Activated B cell treated with CpG ODN at 0.5 μM for 24 hours (primary cell): ENCODE data around the gene FHAD1. TPM values are rescaled to one million over a fixed set of nuclear protein-coding genes. Genes with fewer than 3 reads are reported as not detected.

ENCODE experiments used
- ATAC-seq: fragments of 200-7000 bp; cut with Tn5 transposase; one replicate; pipeline ENCODE4 v1.10.0; 2021; ENCODE audit warnings: low read depth, mild to moderate bottlenecking, moderate library complexity
- CTCF ChIA-PET: fragments of 350-600 bp; sonication (Branson Sonifier 250); formaldehyde crosslinking; loops from one replicate; lab custom pipeline; 2021; ENCODE audit warnings: antibody characterized with exemption; lab: Charles Lee
- POLR2A ChIA-PET: fragments of 350-600 bp; sonication (Branson Sonifier 250); formaldehyde crosslinking; loops from one replicate; lab custom pipeline; 2021; ENCODE audit warnings: antibody characterized with exemption; lab: Charles Lee
- DNase-seq: peaks from one replicate; pipeline ENCODE4 v3.0.0; 2022
- H3K27ac Mint-ChIP-seq: one replicate; pipeline ENCODE4 v1.8.0; 2020; ENCODE audit warnings: mixed read lengths
- H3K27me3 Mint-ChIP-seq: one replicate; pipeline ENCODE4 v1.8.0; 2021; ENCODE audit warnings: mixed read lengths
- H3K36me3 Mint-ChIP-seq: one replicate; pipeline ENCODE4 v1.8.0; 2021; ENCODE audit warnings: low read depth, mixed read lengths
- H3K4me1 Mint-ChIP-seq: one replicate; pipeline ENCODE4 v1.8.0; 2021; ENCODE audit warnings: mixed read lengths
- H3K4me3 Mint-ChIP-seq: one replicate; pipeline ENCODE4 v1.8.0; 2020; ENCODE audit warnings: mild to moderate bottlenecking, mixed read lengths
- H3K9me3 Mint-ChIP-seq: one replicate; pipeline ENCODE4 v1.8.0; 2020; ENCODE audit warnings: mixed read lengths
- intact Hi-C: fragments of 100-400 bp; cut with micrococcal nuclease; formaldehyde crosslinking; loops from one replicate; pipeline ENCODE4 v1.15.1; 2024
- total RNA-seq: library from RNA; stranded (reverse); gene quantifications from 2 replicates; pipeline ENCODE4 v1.2.3, GENCODE V29; 2022
- TF ChIP-seq, protein P1 (sequence below): fragments of 200-600 bp; IDR thresholded peaks from one replicate; pipeline ENCODE4 v1.8.0; 2022; ENCODE audit warnings: antibody characterized with exemption, mild to moderate bottlenecking

FHAD1 gene
- total RNA-seq, 1 donor from 2014 or later: not detected

DNA sequence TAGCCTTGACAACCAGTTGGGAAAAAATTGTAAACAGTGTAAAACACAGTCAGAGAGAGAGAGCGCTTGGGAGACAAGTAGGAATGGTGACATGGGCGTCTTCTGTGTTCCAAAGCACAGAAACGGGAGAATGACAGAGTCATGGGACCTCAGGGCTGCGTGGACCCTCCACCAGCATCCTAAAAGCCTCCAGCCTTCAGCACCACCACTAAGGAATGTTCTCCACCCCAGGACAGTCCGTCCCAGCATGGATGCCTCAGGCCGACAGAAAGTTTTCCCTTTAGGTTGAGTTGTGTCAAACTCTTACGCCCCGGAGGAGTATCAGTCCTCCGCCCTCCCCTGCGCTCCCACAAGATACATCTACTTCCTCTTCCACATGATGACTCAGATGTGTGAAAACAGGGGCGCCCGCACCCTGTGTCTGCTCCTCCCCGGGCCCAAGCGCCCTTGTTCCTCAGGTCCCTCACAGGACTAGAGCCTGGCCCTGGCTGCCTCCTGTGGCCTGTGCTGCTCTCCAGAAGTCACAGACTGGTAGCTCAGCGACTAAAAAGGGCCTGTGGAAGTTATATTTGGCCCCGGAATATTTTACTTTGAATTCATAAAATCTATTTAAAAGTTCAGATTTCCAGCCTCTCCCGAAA, 98.8 kb downstream of the FHAD1 start:
- intact Hi-C loops: no loop called here
- DNase-seq (no peak), ATAC-seq (peak; percentile 69)
- TF ChIP-seq, protein P1, sequence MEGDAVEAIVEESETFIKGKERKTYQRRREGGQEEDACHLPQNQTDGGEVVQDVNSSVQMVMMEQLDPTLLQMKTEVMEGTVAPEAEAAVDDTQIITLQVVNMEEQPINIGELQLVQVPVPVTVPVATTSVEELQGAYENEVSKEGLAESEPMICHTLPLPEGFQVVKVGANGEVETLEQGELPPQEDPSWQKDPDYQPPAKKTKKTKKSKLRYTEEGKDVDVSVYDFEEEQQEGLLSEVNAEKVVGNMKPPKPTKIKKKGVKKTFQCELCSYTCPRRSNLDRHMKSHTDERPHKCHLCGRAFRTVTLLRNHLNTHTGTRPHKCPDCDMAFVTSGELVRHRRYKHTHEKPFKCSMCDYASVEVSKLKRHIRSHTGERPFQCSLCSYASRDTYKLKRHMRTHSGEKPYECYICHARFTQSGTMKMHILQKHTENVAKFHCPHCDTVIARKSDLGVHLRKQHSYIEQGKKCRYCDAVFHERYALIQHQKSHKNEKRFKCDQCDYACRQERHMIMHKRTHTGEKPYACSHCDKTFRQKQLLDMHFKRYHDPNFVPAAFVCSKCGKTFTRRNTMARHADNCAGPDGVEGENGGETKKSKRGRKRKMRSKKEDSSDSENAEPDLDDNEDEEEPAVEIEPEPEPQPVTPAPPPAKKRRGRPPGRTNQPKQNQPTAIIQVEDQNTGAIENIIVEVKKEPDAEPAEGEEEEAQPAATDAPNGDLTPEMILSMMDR: no peak
- POLR2A ChIA-PET: no interaction called here
- CTCF ChIA-PET: no interaction called here
- H3K4me3 Mint-ChIP-seq: no peak overlapping the region
- peaks cover 12% of the 10 kb centered on the region for H3K4me1 Mint-ChIP-seq
- H3K36me3 Mint-ChIP-seq: no peaks in the 10 kb centered on the region
- no peaks in the 10 kb centered on the region for H3K9me3 Mint-ChIP-seq
- H3K27ac Mint-ChIP-seq: no peak overlapping the region
- peaks cover 31% of the 10 kb centered on the region for H3K27me3 Mint-ChIP-seq

DNA sequence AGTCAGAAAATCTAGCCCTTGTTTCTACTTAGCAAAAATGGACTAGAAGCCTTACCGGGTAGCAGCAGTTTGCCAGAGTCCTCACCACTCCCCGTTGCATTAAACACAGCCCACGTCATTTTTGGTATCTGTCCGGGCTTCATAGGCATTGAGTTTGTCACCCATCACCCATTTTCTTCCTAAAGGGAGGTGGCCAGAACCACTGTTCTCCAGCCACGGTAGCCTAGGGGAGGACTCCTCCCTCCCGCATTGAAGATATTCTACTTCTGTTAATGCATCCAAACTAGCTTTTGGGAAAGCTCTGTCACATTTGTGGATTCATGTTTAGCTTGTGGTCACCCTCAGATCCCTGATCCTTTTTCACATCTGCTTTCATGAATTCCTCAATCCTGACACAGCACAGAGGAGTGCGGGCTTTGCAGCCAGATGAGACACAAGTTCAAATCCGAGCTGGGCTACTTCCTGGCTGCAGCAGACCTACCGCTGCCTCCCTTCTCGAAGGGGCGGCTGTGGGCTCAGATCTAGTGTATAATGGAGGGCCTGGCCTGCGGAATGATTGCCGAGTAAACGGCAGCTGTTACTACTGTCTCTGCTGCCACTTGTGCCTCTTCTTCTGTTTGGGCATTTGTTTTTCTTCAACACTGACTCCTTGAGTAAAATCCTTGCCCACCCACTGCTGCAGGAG, 99.5 kb downstream of the FHAD1 start:
- Mint-ChIP-seq H3K27ac (no peak overlapping the region), H3K4me1 (peaks cover 12% of the 10 kb centered on the region), H3K9me3 (no peaks in the 10 kb centered on the region), H3K27me3 (peaks cover 32% of the 10 kb centered on the region), H3K4me3 (no peak overlapping the region), H3K36me3 (no peaks in the 10 kb centered on the region)
- intact Hi-C loops: no loop called here
- POLR2A ChIA-PET: no interaction called here
- TF ChIP-seq, protein P1: no peak
- DNase-seq: no peak
- CTCF ChIA-PET: no interaction called here
- no peak for ATAC-seq

DNA sequence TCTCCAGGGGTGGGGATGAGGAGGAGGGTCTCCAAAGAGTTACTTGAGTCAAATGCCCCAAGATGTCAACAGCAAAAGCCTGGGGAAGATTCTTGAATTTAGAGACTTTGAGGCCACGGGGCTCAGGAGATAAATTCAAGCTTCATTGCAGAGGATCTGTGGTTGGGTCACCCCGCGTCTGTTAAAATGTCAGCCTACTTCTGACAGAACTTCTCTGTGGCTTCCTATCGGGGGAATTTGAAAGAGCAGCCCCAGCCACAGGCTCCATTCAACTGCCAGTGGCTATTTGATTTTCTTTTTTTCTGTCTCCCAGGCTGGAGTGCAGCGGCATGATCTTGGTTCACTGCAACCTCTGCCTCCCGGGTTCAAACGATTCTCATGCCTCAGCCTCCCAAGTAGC, 100.2 kb downstream of the FHAD1 start:
- Mint-ChIP-seq H3K4me1 (peaks cover 12% of the 10 kb centered on the region), H3K9me3 (no peaks in the 10 kb centered on the region), H3K36me3 (no peaks in the 10 kb centered on the region), H3K4me3 (no peak overlapping the region), H3K27me3 (peaks cover 34% of the 10 kb centered on the region), H3K27ac (no peak overlapping the region)
- intact Hi-C loops: no loop called here
- no peak for ATAC-seq
- TF ChIP-seq, protein P1: no peak
- ChIA-PET POLR2A (no interaction called here), CTCF (no interaction called here)
- DNase-seq: no peak

DNA sequence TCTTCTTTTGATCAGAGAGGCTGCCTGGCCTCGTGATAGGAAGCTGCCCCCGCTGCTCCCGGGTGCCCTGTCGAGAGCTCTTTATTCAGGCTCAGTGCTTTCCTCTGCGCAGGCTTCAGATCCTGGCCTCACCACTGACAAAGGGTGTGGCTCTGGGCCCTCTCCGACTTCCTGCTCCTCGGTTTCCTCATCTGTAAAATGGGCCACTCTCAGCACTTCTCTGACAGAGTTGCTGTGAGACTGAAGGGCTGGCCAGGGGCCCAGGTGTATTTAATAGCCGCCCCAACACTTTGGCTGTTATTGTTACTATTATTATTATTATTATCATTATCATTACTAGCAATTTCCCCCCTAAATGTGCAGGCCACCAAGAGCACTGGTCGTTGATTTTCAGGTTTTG, 101.6 kb downstream of the FHAD1 start:
- Mint-ChIP-seq H3K27ac (no peak overlapping the region), H3K36me3 (no peaks in the 10 kb centered on the region), H3K4me1 (peaks cover 12% of the 10 kb centered on the region), H3K4me3 (no peak overlapping the region), H3K9me3 (no peaks in the 10 kb centered on the region), H3K27me3 (peaks cover 32% of the 10 kb centered on the region)
- DNase-seq: no peak
- TF ChIP-seq, protein P1: no peak
- ATAC-seq: no peak
- POLR2A ChIA-PET: no interaction called here
- CTCF ChIA-PET: no interaction called here
- intact Hi-C loops: no loop called here

DNA sequence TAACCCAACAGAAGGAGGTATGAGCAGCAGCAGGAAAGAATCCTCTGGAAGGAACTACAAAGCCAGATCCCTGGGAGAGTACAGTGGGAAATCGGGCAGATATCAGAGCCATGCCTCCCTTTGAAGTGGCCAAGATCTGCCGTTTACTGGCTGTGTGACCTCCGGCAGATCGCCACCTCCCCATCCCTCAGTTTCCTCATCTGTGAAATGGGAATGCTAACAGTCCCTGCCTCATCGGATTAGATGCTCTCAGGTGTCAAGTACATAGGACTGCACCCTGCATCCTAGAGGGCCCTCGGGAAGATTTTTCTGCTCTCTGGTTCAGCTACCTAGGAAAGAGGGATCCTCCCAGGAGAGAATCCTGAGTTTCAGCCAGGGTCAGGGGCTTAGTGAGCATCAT, 102.1 kb downstream of the FHAD1 start:
- DNase-seq (no peak), ATAC-seq (no peak)
- Mint-ChIP-seq H3K27ac (no peak overlapping the region), H3K36me3 (no peaks in the 10 kb centered on the region), H3K4me3 (no peak overlapping the region), H3K27me3 (peaks cover 28% of the 10 kb centered on the region), H3K9me3 (no peaks in the 10 kb centered on the region), H3K4me1 (peaks cover 12% of the 10 kb centered on the region)
- TF ChIP-seq, protein P1: no peak
- ChIA-PET CTCF (no interaction called here), POLR2A (no interaction called here)
- intact Hi-C loops: no loop called here
